HG02973 (cell line): ENCODE measurements around the gene SRCIN1.
"Not testable (repeated sequence)": the region's sequence is repeated elsewhere in the genome, so short reads cannot be mapped to it uniquely, and the experiment has no call there.

Experiments
- ATAC-seq: cut with Tn5 transposase; IDR thresholded peaks from one replicate; pipeline ENCODE4 v1.9.1; 2021; ENCODE audit warnings: moderate library complexity; ENCODE audit not compliant: unreplicated experiment

SRCIN1 gene

GRCh38 chr17:38485681-38486298, 120.0 kb downstream of the SRCIN1 start:
- not testable (repeated sequence) for ATAC-seq

- no peak for ATAC-seq
Observed at GRCh38 chr17:38485146-38485468, 120.6 kb downstream of the SRCIN1 start.

GRCh38 chr17:38484242-38485145, 121.3 kb downstream of the SRCIN1 start:
- ATAC-seq = peak; percentile 53

- not testable (repeated sequence) for ATAC-seq
Observed at GRCh38 chr17:38482700-38483043, 123.1 kb downstream of the SRCIN1 start.

GRCh38 chr17:38482039-38482699, 123.6 kb downstream of the SRCIN1 start:
- ATAC-seq = not testable (repeated sequence)
